Thymus (tissue), 11 donors: Measurements from ENCODE around the gene FBXL16. TPM values are rescaled to one million over a fixed set of nuclear protein-coding genes. Genes with fewer than 3 reads are reported as not detected.

Experiments used
- DNase-seq, 9 donors: peaks; one replicate each; pipeline ENCODE4 v3.0.0-alpha.2; 2013; ENCODE audit warnings: low spot score in 9 of 9, low read depth in 6 of 9, missing footprints in 1 of 9
- H3K27ac ChIP-seq, 2 donors: one replicate each; pipeline ENCODE4 v1.5.1; 2013; ENCODE audit warnings: control low read depth in 1 of 2, low read depth in 1 of 2, low read length in 1 of 2, mild to moderate bottlenecking in 1 of 2, moderate library complexity in 1 of 2
- H3K27me3 ChIP-seq, 2 donors: one replicate each; pipeline ENCODE4 v1.5.1; 2013; ENCODE audit warnings: low read length in 1 of 2; ENCODE audit not compliant: control insufficient read depth in 2 of 2, insufficient read depth in 1 of 2
- H3K36me3 ChIP-seq, 2 donors: one replicate each; pipeline ENCODE4 v1.5.1; 2013; ENCODE audit warnings: low read length in 1 of 2, mild to moderate bottlenecking in 1 of 2, moderate library complexity in 1 of 2; ENCODE audit not compliant: control insufficient read depth in 2 of 2, insufficient read depth in 2 of 2
- H3K4me1 ChIP-seq, 2 donors: one replicate each; pipeline ENCODE4 v1.5.1; 2013; ENCODE audit warnings: low read length in 2 of 2; ENCODE audit not compliant: control insufficient read depth in 2 of 2, insufficient read depth in 2 of 2
- H3K4me3 ChIP-seq, 2 donors: one replicate each; pipeline ENCODE4 v1.5.1; 2013; ENCODE audit warnings: low read length in 2 of 2, control low read depth in 1 of 2, mild to moderate bottlenecking in 1 of 2
- H3K9me3 ChIP-seq, 2 donors: one replicate each; pipeline ENCODE4 v1.5.1; 2013; ENCODE audit warnings: low read length in 1 of 2, mild to moderate bottlenecking in 1 of 2; ENCODE audit not compliant: control insufficient read depth in 2 of 2, insufficient read depth in 1 of 2
- WGBS: extraction: QIAGEN DNeasy Blood & Tissue Kit; methylation state at CpG from one replicate; pipeline ENCODE4 v1.1.7; 2013; 5-methylcytosine and 5-hydroxymethylcytosine counted together
- polyA plus RNA-seq: library from polyadenylated mRNA; stranded (reverse); fragments of 200-250 nt; gene quantifications from one replicate; pipeline ENCODE4 v1.2.3, GENCODE V29; 2013
- total RNA-seq: library from RNA; stranded (reverse); fragments of 120-200 nt; gene quantifications from one replicate; pipeline ENCODE4 v1.2.4, GENCODE V29; 2013
- donor health status: healthy.

FBXL16 gene
- total and polyA plus RNA-seq, 2 donors, result 0.76 to 9.6 TPM

GRCh38 chr16:689175-689897 is 16.3 kb downstream of the FBXL16 start:
- Histone ChIP-seq H3K27ac (peak overlapping the region in 1 of 2 donors; percentile 76), H3K36me3 (peaks cover 16 to 20% of the 10 kb centered on the region in 2 donors), H3K4me1 (peaks cover 29 to 30% of the 10 kb centered on the region in 2 donors), H3K9me3 (no peaks in the 10 kb centered on the region), H3K27me3 (peaks cover 28 to 35% of the 10 kb centered on the region in 2 donors), H3K4me3 (peak overlapping the region; percentile 80 to 91)
- no peak for DNase-seq
- 90% methylated on average over 26 of the region's 26 CpGs for WGBS

- WGBS, result 95% methylated on average over 19 of the region's 19 CpGs
- H3K27me3 ChIP-seq, result peaks cover 10 to 17% of the 10 kb centered on the region in 2 donors
- H3K27ac ChIP-seq, result no peak overlapping the region
- no peak overlapping the region for H3K4me3 ChIP-seq
- H3K4me1 ChIP-seq, result peaks cover 22 to 36% of the 10 kb centered on the region in 2 donors
- no peak for DNase-seq
- H3K9me3 ChIP-seq, result no peaks in the 10 kb centered on the region
- H3K36me3 ChIP-seq, result peaks cover 23 to 26% of the 10 kb centered on the region in 2 donors
Observed at GRCh38 chr16:687499-687898, 18.1 kb downstream of the FBXL16 start.

GRCh38 chr16:686459-687260 is 18.9 kb downstream of the FBXL16 start:
- H3K36me3 ChIP-seq, result peaks cover 31 to 35% of the 10 kb centered on the region in 2 donors
- peaks cover 3 to 9% of the 10 kb centered on the region in 2 donors for H3K27me3 ChIP-seq
- H3K9me3 ChIP-seq, result peaks cover 0 to under 1% of the 10 kb centered on the region in 2 donors
- 98% methylated on average over 51 of the region's 51 CpGs for WGBS
- H3K4me1 ChIP-seq, result peaks cover 27 to 36% of the 10 kb centered on the region in 2 donors
- no peak for DNase-seq
- H3K4me3 ChIP-seq, result no peak overlapping the region
- no peak overlapping the region for H3K27ac ChIP-seq

- no peak overlapping the region for H3K27ac ChIP-seq
Observed at GRCh38 chr16:685967-686366, 19.6 kb downstream of the FBXL16 start.

GRCh38 chr16:684961-685696 is 20.5 kb downstream of the FBXL16 start:
- 97% methylated on average over 61 of the region's 61 CpGs for WGBS
- peak overlapping the region in 1 of 2 donors; percentile 79 for H3K4me3 ChIP-seq
- H3K36me3 ChIP-seq, result peaks cover 36 to 39% of the 10 kb centered on the region in 2 donors
- H3K9me3 ChIP-seq, result peaks cover 0 to 1% of the 10 kb centered on the region in 2 donors
- H3K27me3 ChIP-seq, result no peaks in the 10 kb centered on the region
- H3K4me1 ChIP-seq, result peaks cover 30 to 42% of the 10 kb centered on the region in 2 donors
- H3K27ac ChIP-seq, result no peak overlapping the region
- DNase-seq, result no peak

More at GRCh38 chr16:685967-686366, 19.6 kb downstream of the FBXL16 start:
- no peak for DNase-seq
- whole genome bisulfite sequencing, result 94% methylated on average over 10 of the region's 10 CpGs
- Histone ChIP-seq H3K4me1 (peaks cover 34 to 43% of the 10 kb centered on the region in 2 donors), H3K9me3 (peaks cover 0 to 1% of the 10 kb centered on the region in 2 donors), H3K27me3 (peaks cover 0 to 2% of the 10 kb centered on the region in 2 donors), H3K4me3 (no peak overlapping the region), H3K36me3 (peaks cover 36 to 39% of the 10 kb centered on the region in 2 donors)

- Histone ChIP-seq H3K9me3 (peaks cover 0 to 1% of the 10 kb centered on the region in 2 donors), H3K4me3 (peak within 1 kb of the TSS; percentile 52 to 79), H3K27ac (peak within 1 kb of the TSS; percentile 57 to 77), H3K27me3 (peaks cover 0 to 3% of the 10 kb centered on the region in 2 donors), H3K36me3 (peaks cover 36 to 39% of the 10 kb centered on the region in 2 donors), H3K4me1 (peaks cover 27 to 40% of the 10 kb centered on the region in 2 donors)
- 5% methylated on average over 91 of the region's 91 CpGs for WGBS
- peak; percentile 69 to 96 (median 89) for DNase-seq
Observed at GRCh38 chr16:684071-684794, 21.4 kb downstream of the FBXL16 start, which contains the start of gene JMJD8. Gene JMJD8 (minus strand): TSS chr16:684334. CDS start chr16:684319, 15 bp downstream.

GRCh38 chr16:683396-684070 is 22.1 kb downstream of the FBXL16 start:
- peak overlapping the region in 1 of 2 donors; percentile 68 for H3K27ac ChIP-seq
- H3K27me3 ChIP-seq, result peaks cover 0 to 8% of the 10 kb centered on the region in 2 donors
- peaks cover 0 to 1% of the 10 kb centered on the region in 2 donors for H3K9me3 ChIP-seq
- H3K36me3 ChIP-seq, result peaks cover 36 to 39% of the 10 kb centered on the region in 2 donors
- no peak for DNase-seq
- WGBS, result 30% methylated on average over 57 of the region's 57 CpGs
- peak overlapping the region; percentile 37 to 79 for H3K4me3 ChIP-seq
- peaks cover 20 to 42% of the 10 kb centered on the region in 2 donors for H3K4me1 ChIP-seq
